Activated T-helper 2 cell treated with anti-CD3 and anti-CD28 coated beads, Interferon-gamma antibody, Interleukin-2, Interleukin-4, amounts not matched to agents 10 μg/mL and 5 μg/mL and 100 μg/mL, durations not matched to agents 14 hours and 24 hours and 36 hours (primary cell): ENCODE measurements around the gene ZNF280B. TPM values are rescaled to one million over a fixed set of nuclear protein-coding genes. Genes with fewer than 3 reads are reported as not detected.

Experiments
- DNase-seq: peaks from one replicate; pipeline ENCODE4 v3.0.0; 2021; ENCODE audit warnings: low spot score
- H3K27ac Mint-ChIP-seq: one replicate; pipeline ENCODE4 v1.8.0; 2021; ENCODE audit warnings: mixed read lengths
- H3K27me3 Mint-ChIP-seq: one replicate; pipeline ENCODE4 v1.8.0; 2021; ENCODE audit warnings: low read depth, mixed read lengths
- H3K36me3 Mint-ChIP-seq: one replicate; pipeline ENCODE4 v1.8.0; 2021; ENCODE audit warnings: low read depth, mixed read lengths
- H3K4me1 Mint-ChIP-seq: one replicate; pipeline ENCODE4 v1.8.0; 2021; ENCODE audit warnings: low read depth, mixed read lengths
- H3K4me3 Mint-ChIP-seq: one replicate; pipeline ENCODE4 v1.8.0; 2021; ENCODE audit warnings: low read depth, mild to moderate bottlenecking, moderate library complexity, mixed read lengths
- H3K9me3 Mint-ChIP-seq: one replicate; pipeline ENCODE4 v1.8.0; 2021; ENCODE audit warnings: mixed read lengths
- intact Hi-C: fragments of 100-400 bp; cut with micrococcal nuclease; formaldehyde crosslinking; loops from one replicate; pipeline ENCODE4 v1.15.1; 2023
- total RNA-seq: library from RNA; stranded (reverse); gene quantifications from 2 replicates; pipeline ENCODE4 v1.2.3, GENCODE V29; 2022

The ZNF280B gene, protein sequence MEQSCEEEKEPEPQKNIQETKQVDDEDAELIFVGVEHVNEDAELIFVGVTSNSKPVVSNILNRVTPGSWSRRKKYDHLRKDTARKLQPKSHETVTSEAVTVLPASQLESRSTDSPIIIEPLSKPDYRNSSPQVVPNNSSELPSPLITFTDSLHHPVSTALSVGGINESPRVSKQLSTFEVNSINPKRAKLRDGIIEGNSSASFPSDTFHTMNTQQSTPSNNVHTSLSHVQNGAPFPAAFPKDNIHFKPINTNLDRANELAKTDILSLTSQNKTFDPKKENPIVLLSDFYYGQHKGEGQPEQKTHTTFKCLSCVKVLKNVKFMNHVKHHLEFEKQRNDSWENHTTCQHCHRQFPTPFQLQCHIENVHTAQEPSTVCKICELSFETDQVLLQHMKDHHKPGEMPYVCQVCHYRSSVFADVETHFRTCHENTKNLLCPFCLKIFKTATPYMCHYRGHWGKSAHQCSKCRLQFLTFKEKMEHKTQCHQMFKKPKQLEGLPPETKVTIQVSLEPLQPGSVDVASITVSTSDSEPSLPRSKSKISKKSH
- 3.6 and 3.7 TPM in 2 replicates for total RNA-seq

DNA sequence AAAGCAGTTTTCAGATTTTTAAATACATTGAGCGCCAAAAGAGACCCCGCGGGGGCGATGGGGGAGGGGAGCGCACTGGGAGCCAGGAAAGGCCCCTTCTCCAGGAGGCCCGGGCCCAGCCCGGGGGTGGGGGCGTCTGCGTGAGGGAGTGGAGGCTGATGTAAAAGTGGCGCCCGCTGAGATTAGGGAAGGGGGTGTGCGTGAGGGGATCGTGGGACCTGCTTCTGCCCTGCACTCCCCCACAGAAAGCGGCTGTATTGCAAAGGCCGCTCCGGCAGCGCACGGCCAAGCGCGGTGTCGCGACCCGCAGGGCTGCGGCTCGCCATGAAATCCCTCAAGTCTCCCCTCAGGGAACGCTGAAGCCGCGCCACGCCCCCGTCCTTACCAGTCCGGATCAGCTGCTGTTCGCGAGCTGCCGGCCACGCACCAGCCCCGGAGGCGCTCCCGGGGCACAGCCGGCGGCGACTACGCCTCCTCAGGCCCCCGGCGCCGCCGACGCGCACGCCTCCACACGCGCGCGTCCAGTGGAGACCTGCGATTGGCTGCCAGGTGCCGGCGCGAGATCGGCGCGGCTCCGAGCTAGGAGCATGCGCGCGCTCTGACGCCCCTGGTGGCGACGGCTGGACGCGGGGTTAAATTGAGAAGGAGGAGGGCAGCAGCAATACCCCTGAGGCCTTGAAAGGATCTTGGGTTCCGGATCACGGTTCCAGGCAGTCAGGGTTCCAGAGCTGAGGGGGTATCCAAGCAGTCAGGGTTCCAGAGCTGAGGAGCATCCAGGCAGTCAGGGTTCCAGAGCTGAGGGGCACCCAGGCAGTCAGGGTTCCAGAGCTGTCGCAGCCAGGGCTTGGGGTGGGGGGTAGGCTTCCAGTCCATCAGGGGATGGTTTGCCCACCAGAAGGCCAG lies at the start of gene ZNF280B:
TSS of gene ZNF280B (minus strand) at position 469 of the 903 bp plus-strand sequence. CDS start 19,344 bp downstream, outside the sequence.
- Mint-ChIP-seq H3K9me3 (peaks cover 15% of the 10 kb centered on the region), H3K4me3 (peak within 1 kb of the TSS; percentile 80), H3K36me3 (peaks cover 29% of the 10 kb centered on the region), H3K27me3 (peaks cover 8% of the 10 kb centered on the region), H3K4me1 (peaks cover 12% of the 10 kb centered on the region), H3K27ac (no peak within 1 kb of the TSS)
- peak; percentile 83 for DNase-seq
- intact Hi-C loops, result no loop called here

DNA sequence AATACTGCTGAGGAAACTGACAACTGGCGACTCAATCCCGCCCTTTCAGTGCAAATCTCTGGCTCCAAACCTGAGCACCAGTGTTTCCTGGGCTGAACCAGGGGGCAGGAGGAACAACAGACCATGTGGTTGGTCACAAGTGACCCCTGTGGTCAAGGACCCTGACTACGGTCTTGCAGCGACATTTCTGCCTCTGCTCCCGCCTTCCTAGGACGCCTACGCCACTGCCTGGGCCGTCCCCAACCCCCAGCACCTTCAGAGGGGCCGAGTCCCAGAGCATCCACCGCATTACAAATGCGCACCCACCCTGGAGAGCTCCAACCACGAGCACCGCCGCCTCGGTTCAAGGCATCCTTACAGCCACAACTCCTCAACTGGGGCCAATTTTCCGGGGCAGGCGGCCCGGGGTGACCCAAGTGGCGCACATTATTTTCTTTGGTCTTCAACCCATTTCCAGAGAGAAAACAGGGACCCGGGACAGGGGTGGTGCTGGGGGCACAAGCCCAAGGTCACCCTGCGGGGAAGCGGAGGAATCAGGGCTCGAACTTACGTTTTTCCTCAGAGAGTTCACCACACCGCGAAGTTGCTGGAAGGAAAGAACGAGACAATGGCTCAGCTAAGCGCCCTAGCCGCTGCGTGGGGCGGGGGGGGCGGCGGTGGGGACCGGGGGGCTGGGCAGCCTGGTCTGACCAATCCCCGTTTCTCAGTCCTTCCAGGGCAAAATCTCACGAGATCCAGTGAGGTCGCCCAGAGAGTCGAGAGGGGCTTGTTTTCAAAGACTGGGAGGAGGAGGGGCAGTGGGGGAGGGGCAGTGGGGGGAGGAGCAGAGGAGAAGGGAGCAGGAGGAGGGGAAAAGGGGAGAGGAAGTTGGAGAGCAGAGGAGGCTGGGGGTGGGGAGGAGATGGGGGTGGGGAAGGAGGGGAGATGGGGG lies 48.7 kb upstream of the ZNF280B start:
- H3K27ac Mint-ChIP-seq, result no peak overlapping the region
- no peak for DNase-seq
- no peak overlapping the region for H3K4me3 Mint-ChIP-seq
- H3K4me1 Mint-ChIP-seq, result peaks cover 6% of the 10 kb centered on the region
- intact Hi-C loops, result no loop called here
- no peaks in the 10 kb centered on the region for H3K36me3 Mint-ChIP-seq
- peaks cover 8% of the 10 kb centered on the region for H3K27me3 Mint-ChIP-seq
- no peaks in the 10 kb centered on the region for H3K9me3 Mint-ChIP-seq

DNA sequence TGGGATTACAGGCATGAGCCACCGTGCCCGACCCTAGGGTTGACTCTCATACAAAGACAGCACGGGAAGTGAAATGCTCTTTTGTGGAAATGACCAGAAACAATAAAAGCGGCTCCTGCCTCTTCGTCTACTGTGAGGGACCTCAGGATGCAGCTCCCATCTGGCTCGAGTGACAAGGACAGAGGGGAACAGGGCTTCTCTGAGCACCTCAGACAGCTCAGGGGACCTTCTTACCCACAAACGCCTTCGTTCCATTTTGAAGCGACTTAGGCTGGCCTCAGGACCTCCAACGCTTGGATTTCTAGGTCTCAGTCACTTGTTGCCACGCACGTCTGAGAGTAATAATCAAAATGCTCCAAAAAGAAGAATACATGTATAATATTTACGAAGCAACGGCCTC lies 48.0 kb upstream of the ZNF280B start:
- intact Hi-C loops, result no loop called here
- Mint-ChIP-seq H3K9me3 (no peaks in the 10 kb centered on the region), H3K27ac (no peak overlapping the region), H3K27me3 (peaks cover 8% of the 10 kb centered on the region), H3K36me3 (no peaks in the 10 kb centered on the region), H3K4me1 (peaks cover 6% of the 10 kb centered on the region), H3K4me3 (no peak overlapping the region)
- DNase-seq, result no peak

DNA sequence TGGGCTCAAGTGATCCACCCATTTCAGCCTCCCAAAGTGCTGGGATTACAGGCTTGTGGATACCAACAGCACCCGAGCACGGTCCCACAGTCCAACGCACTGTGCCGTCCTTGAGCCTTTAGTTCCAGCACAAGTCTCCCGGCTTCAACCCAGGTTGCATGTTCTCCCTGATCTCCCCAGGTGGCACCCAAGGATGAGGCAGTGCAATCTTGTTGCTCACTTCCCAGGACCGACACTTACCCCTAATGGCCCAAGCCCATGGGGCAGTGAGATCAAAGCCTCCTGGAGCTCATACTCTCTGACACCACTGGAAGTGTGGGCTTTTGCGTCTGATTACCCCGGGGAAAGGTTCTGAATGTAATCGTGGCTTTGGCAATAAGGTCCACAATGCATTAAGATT lies 47.1 kb upstream of the ZNF280B start:
- no peak overlapping the region for H3K4me3 Mint-ChIP-seq
- intact Hi-C loops, result no loop called here
- H3K4me1 Mint-ChIP-seq, result peaks cover 6% of the 10 kb centered on the region
- peaks cover 8% of the 10 kb centered on the region for H3K27me3 Mint-ChIP-seq
- H3K9me3 Mint-ChIP-seq, result no peaks in the 10 kb centered on the region
- no peaks in the 10 kb centered on the region for H3K36me3 Mint-ChIP-seq
- DNase-seq, result no peak
- H3K27ac Mint-ChIP-seq, result no peak overlapping the region

DNA sequence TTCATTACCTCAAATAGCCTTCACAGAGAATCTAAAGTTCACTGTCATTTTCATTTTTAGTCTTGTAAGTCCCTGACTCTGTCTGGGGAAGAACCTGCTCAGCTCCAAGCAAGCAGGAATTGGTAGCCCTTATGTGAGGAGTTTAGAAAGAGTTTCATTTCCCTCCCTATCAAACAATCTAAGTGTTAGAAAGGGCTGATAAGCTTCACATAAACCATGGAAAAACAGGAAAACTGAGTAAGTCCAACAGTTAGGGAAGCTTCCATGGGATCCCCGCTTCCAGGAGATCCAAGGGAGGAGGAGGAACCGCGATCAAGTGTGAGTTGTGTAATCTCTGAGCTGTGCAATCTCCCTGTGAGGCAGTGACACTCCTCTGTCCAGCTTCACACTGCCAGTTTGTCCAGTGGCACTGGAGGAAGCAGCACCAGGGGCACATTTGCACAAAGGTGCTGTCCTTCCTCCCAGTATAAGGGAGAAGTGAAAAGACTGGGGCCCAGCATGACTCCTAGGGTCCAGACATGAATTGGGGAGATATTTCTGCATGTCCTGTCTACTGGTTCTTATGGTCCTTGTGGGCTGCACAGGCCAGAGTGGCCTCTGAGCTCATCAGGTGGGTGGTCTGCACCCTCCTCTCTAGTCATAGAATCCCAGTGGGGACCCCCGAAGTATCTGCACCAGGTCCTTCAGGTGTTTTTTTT lies 46.2 kb upstream of the ZNF280B start:
- Mint-ChIP-seq H3K9me3 (no peaks in the 10 kb centered on the region), H3K4me1 (peaks cover 6% of the 10 kb centered on the region), H3K4me3 (no peak overlapping the region), H3K27ac (no peak overlapping the region), H3K27me3 (peaks cover 8% of the 10 kb centered on the region), H3K36me3 (no peaks in the 10 kb centered on the region)
- intact Hi-C loops, result no loop called here
- DNase-seq, result no peak

DNA sequence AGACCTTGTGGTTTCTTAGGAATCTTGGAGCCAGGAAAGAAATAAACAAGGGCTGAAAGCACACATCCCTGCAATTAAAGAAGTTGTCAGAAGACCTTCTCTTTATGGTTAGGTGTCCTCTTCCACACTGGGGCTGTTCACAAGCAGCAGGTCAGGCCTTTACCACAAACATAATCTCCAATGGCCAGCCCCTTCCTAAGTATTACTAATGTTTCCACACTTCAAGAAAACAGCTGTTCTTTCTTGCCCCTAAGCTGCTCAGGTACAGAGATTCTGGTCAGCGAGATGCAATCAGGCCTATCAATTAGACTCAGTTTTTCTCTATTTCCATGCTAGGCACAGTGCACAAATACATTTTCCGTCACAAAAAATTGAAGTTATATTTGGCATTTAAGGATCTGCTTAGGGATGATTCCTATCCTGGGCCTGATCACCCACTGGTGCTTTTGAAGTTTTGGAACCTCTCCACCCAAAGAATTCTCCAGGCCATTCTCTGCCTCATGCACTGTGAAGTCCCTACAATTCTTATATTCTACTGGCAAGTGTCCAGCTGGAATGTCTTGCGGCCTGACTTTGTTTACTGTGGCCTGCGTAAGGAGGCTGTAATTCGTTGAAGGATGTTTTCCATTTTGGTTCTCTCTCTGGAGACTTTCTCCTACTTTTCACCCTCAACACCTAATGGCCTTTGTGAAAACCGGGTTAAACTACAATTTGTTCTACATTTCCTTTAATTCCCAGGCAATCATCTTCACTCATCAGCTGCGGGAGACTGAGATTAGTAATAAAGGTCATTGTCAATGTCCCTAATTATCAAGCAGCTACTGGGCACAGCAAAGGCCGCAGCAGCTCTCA lies 45.4 kb upstream of the ZNF280B start:
- no peaks in the 10 kb centered on the region for H3K9me3 Mint-ChIP-seq
- H3K4me1 Mint-ChIP-seq, result peaks cover 3% of the 10 kb centered on the region
- peaks cover 8% of the 10 kb centered on the region for H3K27me3 Mint-ChIP-seq
- H3K4me3 Mint-ChIP-seq, result no peak overlapping the region
- no peaks in the 10 kb centered on the region for H3K36me3 Mint-ChIP-seq
- H3K27ac Mint-ChIP-seq, result no peak overlapping the region
- no peak for DNase-seq
- intact Hi-C loops, result no loop called here

DNA sequence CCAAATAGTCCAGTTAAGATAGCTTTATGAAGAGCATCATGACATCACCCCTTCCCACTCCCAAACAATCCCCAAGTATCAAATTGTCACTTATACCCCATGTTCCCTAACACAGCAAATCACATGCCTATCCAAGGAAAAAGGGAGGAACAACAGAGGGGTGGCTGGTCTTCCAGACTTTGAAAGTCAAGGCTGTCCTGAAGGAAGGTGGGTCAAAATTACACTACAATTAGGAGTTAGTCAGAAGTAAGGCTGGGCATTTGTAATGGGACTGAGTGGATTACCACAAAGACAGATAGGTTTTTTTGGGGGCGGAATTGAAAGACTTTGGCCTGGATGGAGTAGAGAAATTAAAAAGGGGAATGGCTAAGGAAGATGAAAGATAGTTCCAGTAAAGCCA lies 44.6 kb upstream of the ZNF280B start:
- peaks cover 8% of the 10 kb centered on the region for H3K27me3 Mint-ChIP-seq

DNA sequence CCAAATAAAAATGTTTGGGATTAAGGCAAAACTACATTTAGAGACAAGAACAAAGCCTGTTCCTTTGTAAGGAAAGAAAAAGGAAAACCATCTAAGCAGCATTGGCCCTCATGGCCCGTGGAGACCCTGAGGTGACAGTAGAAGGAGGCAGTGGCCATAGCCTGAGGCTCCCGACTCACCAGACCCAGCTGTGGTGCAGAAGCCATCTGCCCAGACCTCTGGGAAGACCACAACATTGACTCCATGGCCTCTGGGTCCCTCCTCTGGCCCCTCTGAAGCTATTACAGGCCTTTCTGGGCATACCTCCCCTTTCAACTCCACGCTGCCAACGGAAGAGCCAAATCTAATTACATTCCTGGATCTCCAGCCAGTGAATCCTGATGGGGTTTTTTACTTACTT lies 44.1 kb upstream of the ZNF280B start:
- no peak for DNase-seq
- peaks cover 2% of the 10 kb centered on the region for H3K4me1 Mint-ChIP-seq
- no peak overlapping the region for H3K27ac Mint-ChIP-seq
- intact Hi-C loops, result no loop called here
- peaks cover 13% of the 10 kb centered on the region for H3K27me3 Mint-ChIP-seq
- H3K9me3 Mint-ChIP-seq, result no peaks in the 10 kb centered on the region
- H3K36me3 Mint-ChIP-seq, result no peaks in the 10 kb centered on the region
- H3K4me3 Mint-ChIP-seq, result no peak overlapping the region

More for the DNA sequence above, 44.6 kb upstream of the ZNF280B start:
- Mint-ChIP-seq H3K4me1 (peaks cover 2% of the 10 kb centered on the region), H3K4me3 (no peak overlapping the region), H3K27ac (no peak overlapping the region), H3K9me3 (no peaks in the 10 kb centered on the region), H3K36me3 (no peaks in the 10 kb centered on the region)
- no peak for DNase-seq
- intact Hi-C loops, result no loop called here

DNA sequence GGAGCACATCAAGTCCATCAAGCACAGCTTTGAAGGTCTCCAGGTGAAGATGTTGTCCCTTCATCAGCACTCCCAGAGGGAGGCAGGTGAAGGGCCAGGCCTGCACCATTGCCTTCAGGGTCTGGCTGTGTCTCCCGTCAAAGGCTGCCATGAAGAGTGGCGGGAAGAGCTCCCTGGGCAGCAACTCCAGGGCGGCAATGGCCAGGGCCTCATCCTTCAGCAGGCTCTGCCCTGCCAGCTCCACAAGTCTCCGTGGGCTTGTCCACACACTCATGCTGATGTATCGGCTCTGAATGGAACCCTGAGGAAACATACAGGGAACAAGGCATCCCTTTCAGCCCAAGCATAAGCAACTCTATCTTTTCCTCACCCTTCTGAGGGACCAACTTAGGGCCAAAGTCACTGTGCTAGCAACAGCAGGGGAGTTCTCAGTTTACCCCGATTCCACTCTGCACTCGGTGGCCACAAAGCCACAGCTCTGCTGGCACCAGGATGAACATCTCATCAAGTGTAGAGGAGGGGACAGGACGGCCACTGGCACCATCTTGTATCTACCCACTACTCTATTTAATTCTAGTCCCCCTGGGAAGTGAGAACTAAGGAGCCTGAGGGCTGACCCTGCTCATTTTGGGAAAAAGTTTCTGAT lies 42.4 kb upstream of the ZNF280B start:
- H3K27ac Mint-ChIP-seq, result no peak overlapping the region
- no peaks in the 10 kb centered on the region for H3K9me3 Mint-ChIP-seq
- peaks cover 2% of the 10 kb centered on the region for H3K4me1 Mint-ChIP-seq
- H3K27me3 Mint-ChIP-seq, result peaks cover 13% of the 10 kb centered on the region
- no peak overlapping the region for H3K4me3 Mint-ChIP-seq
- H3K36me3 Mint-ChIP-seq, result no peaks in the 10 kb centered on the region
- intact Hi-C loops, result no loop called here
- DNase-seq, result no peak

DNA sequence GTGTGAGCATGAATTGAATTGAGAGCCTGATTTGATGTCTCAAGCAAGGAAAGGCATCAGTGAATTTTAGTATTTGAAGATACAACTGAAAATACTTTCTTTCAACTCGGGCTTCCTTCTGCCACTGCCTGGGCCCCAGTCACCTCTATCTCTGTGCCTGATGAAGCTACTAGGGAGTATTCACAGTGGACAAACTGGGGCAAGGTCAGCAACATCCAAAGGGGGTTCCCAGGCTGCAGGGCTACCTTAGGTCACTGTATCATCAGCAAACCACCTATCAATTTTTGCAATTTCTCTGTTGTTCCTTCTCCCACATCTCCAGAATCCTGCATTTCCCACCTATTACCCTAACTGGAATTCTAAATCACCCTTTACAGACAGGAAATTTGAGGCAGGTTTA lies 40.4 kb upstream of the ZNF280B start:
- peaks cover 13% of the 10 kb centered on the region for H3K27me3 Mint-ChIP-seq
- intact Hi-C loops, result no loop called here
- H3K4me1 Mint-ChIP-seq, result peaks cover 2% of the 10 kb centered on the region
- H3K36me3 Mint-ChIP-seq, result no peaks in the 10 kb centered on the region
- H3K9me3 Mint-ChIP-seq, result no peaks in the 10 kb centered on the region
- DNase-seq, result no peak
- H3K27ac Mint-ChIP-seq, result no peak overlapping the region
- no peak overlapping the region for H3K4me3 Mint-ChIP-seq

DNA sequence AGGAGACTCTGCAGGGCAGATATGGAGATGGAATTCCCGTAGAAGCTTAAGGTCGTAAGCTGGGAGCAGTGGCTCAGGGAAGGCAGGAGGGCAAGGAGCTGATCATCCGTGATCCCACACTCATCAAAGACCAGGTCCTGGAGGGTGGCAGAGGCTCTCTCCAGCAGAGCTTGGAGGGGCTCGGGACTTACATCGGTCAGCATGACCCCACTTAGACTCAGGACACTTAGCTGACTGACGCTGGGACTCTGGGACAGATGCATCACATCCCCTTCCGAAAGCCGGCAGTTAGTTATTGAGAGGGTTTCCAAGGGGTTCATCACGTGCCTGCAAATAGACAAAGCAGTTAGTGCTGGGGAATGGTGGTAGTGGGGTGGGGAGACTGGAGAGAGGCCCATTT lies 39.8 kb upstream of the ZNF280B start:
- Mint-ChIP-seq H3K36me3 (no peaks in the 10 kb centered on the region), H3K27me3 (peaks cover 12% of the 10 kb centered on the region), H3K9me3 (no peaks in the 10 kb centered on the region), H3K4me1 (peaks cover 2% of the 10 kb centered on the region), H3K4me3 (no peak overlapping the region), H3K27ac (no peak overlapping the region)
- intact Hi-C loops, result no loop called here
- DNase-seq, result no peak
